ENCODE data around the gene ICA1L.

- TF ChIP-seq, protein P1, sequence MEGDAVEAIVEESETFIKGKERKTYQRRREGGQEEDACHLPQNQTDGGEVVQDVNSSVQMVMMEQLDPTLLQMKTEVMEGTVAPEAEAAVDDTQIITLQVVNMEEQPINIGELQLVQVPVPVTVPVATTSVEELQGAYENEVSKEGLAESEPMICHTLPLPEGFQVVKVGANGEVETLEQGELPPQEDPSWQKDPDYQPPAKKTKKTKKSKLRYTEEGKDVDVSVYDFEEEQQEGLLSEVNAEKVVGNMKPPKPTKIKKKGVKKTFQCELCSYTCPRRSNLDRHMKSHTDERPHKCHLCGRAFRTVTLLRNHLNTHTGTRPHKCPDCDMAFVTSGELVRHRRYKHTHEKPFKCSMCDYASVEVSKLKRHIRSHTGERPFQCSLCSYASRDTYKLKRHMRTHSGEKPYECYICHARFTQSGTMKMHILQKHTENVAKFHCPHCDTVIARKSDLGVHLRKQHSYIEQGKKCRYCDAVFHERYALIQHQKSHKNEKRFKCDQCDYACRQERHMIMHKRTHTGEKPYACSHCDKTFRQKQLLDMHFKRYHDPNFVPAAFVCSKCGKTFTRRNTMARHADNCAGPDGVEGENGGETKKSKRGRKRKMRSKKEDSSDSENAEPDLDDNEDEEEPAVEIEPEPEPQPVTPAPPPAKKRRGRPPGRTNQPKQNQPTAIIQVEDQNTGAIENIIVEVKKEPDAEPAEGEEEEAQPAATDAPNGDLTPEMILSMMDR (IDR thresholded peaks at IDR 0.05; ENCODE audit: poor library complexity): no peak
- TF ChIP-seq EZH2 (IDR thresholded peaks at IDR 0.05; ENCODE audit: borderline replicate concordance) (no peak), EZH2phosphoT487 (IDR thresholded peaks at IDR 0.05; ENCODE audit: low read depth, severe bottlenecking, unreplicated experiment) (no peak)
Observed at GRCh38 chr2:202877699-202878098, 6.1 kb upstream of the ICA1L start.
